22Rv1 (cell line): ENCODE data around the gene ADAP1.

Experiments used
- ZFX ChIP-seq: fragments of 450-650 bp; IDR thresholded peaks from 2 replicates; pipeline ENCODE4 v1.6.1; 2017; ENCODE audit warnings: antibody characterized with exemption, borderline replicate concordance
- TF ChIP-seq, protein P1 (sequence below): fragments of 450-650 bp; IDR thresholded peaks from 2 replicates; pipeline ENCODE4 v1.5.1; 2017; ENCODE audit warnings: mild to moderate bottlenecking

DNA sequence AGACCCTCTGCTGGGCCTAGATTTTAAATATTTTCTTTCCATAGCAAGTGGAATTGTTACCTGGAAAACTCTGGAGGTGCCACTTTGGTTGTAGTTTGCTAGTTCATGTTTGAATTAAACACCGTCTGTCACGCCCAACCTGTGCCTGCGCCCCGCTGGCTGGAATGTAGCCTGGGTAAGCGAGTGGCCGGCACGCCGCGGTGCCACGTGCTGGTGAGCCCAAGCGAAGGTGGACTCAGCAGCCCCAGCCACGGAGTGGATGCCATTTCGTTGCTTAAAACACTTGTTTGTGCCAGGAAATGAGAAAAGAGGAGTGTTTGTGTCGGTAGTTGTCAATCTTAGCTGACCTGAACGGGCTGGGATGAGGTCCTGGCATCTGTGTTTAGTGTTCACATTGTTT lies 75.4 kb downstream of the ADAP1 start:
- TF ChIP-seq, protein P1, sequence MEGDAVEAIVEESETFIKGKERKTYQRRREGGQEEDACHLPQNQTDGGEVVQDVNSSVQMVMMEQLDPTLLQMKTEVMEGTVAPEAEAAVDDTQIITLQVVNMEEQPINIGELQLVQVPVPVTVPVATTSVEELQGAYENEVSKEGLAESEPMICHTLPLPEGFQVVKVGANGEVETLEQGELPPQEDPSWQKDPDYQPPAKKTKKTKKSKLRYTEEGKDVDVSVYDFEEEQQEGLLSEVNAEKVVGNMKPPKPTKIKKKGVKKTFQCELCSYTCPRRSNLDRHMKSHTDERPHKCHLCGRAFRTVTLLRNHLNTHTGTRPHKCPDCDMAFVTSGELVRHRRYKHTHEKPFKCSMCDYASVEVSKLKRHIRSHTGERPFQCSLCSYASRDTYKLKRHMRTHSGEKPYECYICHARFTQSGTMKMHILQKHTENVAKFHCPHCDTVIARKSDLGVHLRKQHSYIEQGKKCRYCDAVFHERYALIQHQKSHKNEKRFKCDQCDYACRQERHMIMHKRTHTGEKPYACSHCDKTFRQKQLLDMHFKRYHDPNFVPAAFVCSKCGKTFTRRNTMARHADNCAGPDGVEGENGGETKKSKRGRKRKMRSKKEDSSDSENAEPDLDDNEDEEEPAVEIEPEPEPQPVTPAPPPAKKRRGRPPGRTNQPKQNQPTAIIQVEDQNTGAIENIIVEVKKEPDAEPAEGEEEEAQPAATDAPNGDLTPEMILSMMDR = no peak
- no peak for TF ChIP-seq ZFX
